HAP-1 (cell line): ENCODE measurements around the gene GLB1L3.
"Not testable (repeated sequence)": the region's sequence is repeated elsewhere in the genome, so short reads cannot be mapped to it uniquely, and the experiment has no call there.

Source experiments
- DNase-seq, 2 experiments: peaks; one replicate each; pipeline ENCODE4 v3.0.0-alpha.2; 2016 to 2020; ENCODE audit warnings: low spot score in 2 of 2
- H3K27me3 ChIP-seq: fragments of 250-450 bp; sonication (Bioruptor Pico); 2 replicates; pipeline ENCODE4 v1.5.1; 2020; ENCODE audit warnings: low read depth, mild to moderate bottlenecking, moderate library complexity
- H3K36me3 ChIP-seq: fragments of 250-450 bp; sonication (Bioruptor Pico); replicated peaks from 2 replicates; pipeline ENCODE4 v1.5.1; 2020; ENCODE audit warnings: mild to moderate bottlenecking
- H3K4me1 ChIP-seq: fragments of 250-450 bp; sonication (Bioruptor Pico); 2 replicates; pipeline ENCODE4 v1.5.1; 2020; ENCODE audit warnings: mild to moderate bottlenecking
- H3K4me3 ChIP-seq: fragments of 250-450 bp; sonication (Bioruptor Pico); 2 replicates; pipeline ENCODE4 v1.5.1; 2020; ENCODE audit warnings: mild to moderate bottlenecking, moderate library complexity
- H3K9me3 ChIP-seq: fragments of 250-450 bp; sonication (Bioruptor Pico); 2 replicates; pipeline ENCODE4 v1.5.1; 2020; ENCODE audit warnings: mild to moderate bottlenecking, moderate library complexity
- in situ Hi-C: fragments of 300-500 bp; cut with MboI; formaldehyde crosslinking; loops from 3 replicates; pipeline ENCODE4 v1.14.3; 2020; ENCODE audit warnings: low sequenced_read_pairs, inconsistent platforms, mixed read lengths

The GLB1L3 gene

GRCh38 chr11:134243913-134244312 lies 32.3 kb upstream of the GLB1L3 start:
- Histone ChIP-seq H3K9me3 (no peaks in the 10 kb centered on the region), H3K27me3 (no peaks in the 10 kb centered on the region), H3K4me3 (no peak overlapping the region), H3K36me3 (peaks cover 47% of the 10 kb centered on the region), H3K4me1 (no peaks in the 10 kb centered on the region)
- DNase-seq = no peak
- in situ Hi-C loops = no loop called here

GRCh38 chr11:134244593-134244992 lies 31.6 kb upstream of the GLB1L3 start:
- Histone ChIP-seq H3K36me3 (peaks cover 52% of the 10 kb centered on the region), H3K27me3 (no peaks in the 10 kb centered on the region), H3K4me1 (no peaks in the 10 kb centered on the region), H3K9me3 (no peaks in the 10 kb centered on the region), H3K4me3 (no peak overlapping the region)
- in situ Hi-C loops = no loop called here
- DNase-seq = no peak

- in situ Hi-C loops = no loop called here
- H3K9me3 ChIP-seq = no peaks in the 10 kb centered on the region
- no peak overlapping the region for H3K4me3 ChIP-seq
- no peaks in the 10 kb centered on the region for H3K4me1 ChIP-seq
- no peaks in the 10 kb centered on the region for H3K27me3 ChIP-seq
- no peak for DNase-seq
- H3K36me3 ChIP-seq = peaks cover 53% of the 10 kb centered on the region
Observed at GRCh38 chr11:134245434-134245833, 30.7 kb upstream of the GLB1L3 start.

- H3K4me1 ChIP-seq = no peaks in the 10 kb centered on the region
- no peak for DNase-seq
- peaks cover 52% of the 10 kb centered on the region for H3K36me3 ChIP-seq
- no peak overlapping the region for H3K4me3 ChIP-seq
- H3K9me3 ChIP-seq = no peaks in the 10 kb centered on the region
- no peaks in the 10 kb centered on the region for H3K27me3 ChIP-seq
- in situ Hi-C loops = no loop called here
Observed at GRCh38 chr11:134246100-134246499, 30.1 kb upstream of the GLB1L3 start.

GRCh38 chr11:134246678-134247077 lies 29.5 kb upstream of the GLB1L3 start:
- no peaks in the 10 kb centered on the region for H3K27me3 ChIP-seq
- peaks cover 5% of the 10 kb centered on the region for H3K4me1 ChIP-seq
- no peak for DNase-seq
- no peaks in the 10 kb centered on the region for H3K9me3 ChIP-seq
- peaks cover 49% of the 10 kb centered on the region for H3K36me3 ChIP-seq
- in situ Hi-C loops = no loop called here
- no peak overlapping the region for H3K4me3 ChIP-seq

GRCh38 chr11:134248910-134249480 lies 27.2 kb upstream of the GLB1L3 start:
- Histone ChIP-seq H3K4me1 (peaks cover 13% of the 10 kb centered on the region), H3K27me3 (no peaks in the 10 kb centered on the region), H3K9me3 (no peaks in the 10 kb centered on the region), H3K36me3 (peaks cover 39% of the 10 kb centered on the region), H3K4me3 (no peak overlapping the region)
- in situ Hi-C loops = no loop called here
- no peak for DNase-seq

- DNase-seq = no peak
- no peaks in the 10 kb centered on the region for H3K27me3 ChIP-seq
- H3K4me1 ChIP-seq = peaks cover 20% of the 10 kb centered on the region
- no peaks in the 10 kb centered on the region for H3K9me3 ChIP-seq
- peaks cover 30% of the 10 kb centered on the region for H3K36me3 ChIP-seq
- in situ Hi-C loops = no loop called here
- H3K4me3 ChIP-seq = no peak overlapping the region
Observed at GRCh38 chr11:134250246-134250645, 25.9 kb upstream of the GLB1L3 start.

- DNase-seq = no peak
- peaks cover 28% of the 10 kb centered on the region for H3K36me3 ChIP-seq
- H3K4me1 ChIP-seq = peaks cover 20% of the 10 kb centered on the region
- no peaks in the 10 kb centered on the region for H3K27me3 ChIP-seq
- H3K9me3 ChIP-seq = no peaks in the 10 kb centered on the region
- H3K4me3 ChIP-seq = no peak overlapping the region
- in situ Hi-C loops = no loop called here
Observed at GRCh38 chr11:134250675-134251074, 25.5 kb upstream of the GLB1L3 start.

- in situ Hi-C loops = no loop called here
- H3K27me3 ChIP-seq = no peaks in the 10 kb centered on the region
- peak in 1 of 2 experiments; percentile 52 for DNase-seq
- peaks cover 25% of the 10 kb centered on the region for H3K36me3 ChIP-seq
- H3K4me3 ChIP-seq = peak overlapping the region; percentile 78
- no peaks in the 10 kb centered on the region for H3K9me3 ChIP-seq
- peaks cover 20% of the 10 kb centered on the region for H3K4me1 ChIP-seq
Observed at GRCh38 chr11:134252346-134253187, 23.6 kb upstream of the GLB1L3 start.

GRCh38 chr11:134253188-134253993 lies 22.8 kb upstream of the GLB1L3 start, which contains the start of the genes ACAD8 and THYN1:
Gene ACAD8, plus strand, starts transcription at chr11:134253568. Its CDS starts 33 bp downstream, at chr11:134253601.
Gene THYN1, minus strand, starts transcription at chr11:134253352. Its CDS starts 470 bp downstream, at chr11:134252882.
- peak; percentile 96 to 98 for DNase-seq
- in situ Hi-C loops = no loop called here
- Histone ChIP-seq H3K36me3 (peaks cover 22% of the 10 kb centered on the region), H3K9me3 (no peaks in the 10 kb centered on the region), H3K4me1 (peaks cover 20% of the 10 kb centered on the region), H3K27me3 (no peaks in the 10 kb centered on the region), H3K4me3 (peak within 1 kb of the TSS; percentile 78)

GRCh38 chr11:134254433-134255183 lies 21.6 kb upstream of the GLB1L3 start:
- no peaks in the 10 kb centered on the region for H3K9me3 ChIP-seq
- H3K4me3 ChIP-seq = peak overlapping the region; percentile 78
- in situ Hi-C loops = no loop called here
- no peaks in the 10 kb centered on the region for H3K27me3 ChIP-seq
- no peak for DNase-seq
- peaks cover 17% of the 10 kb centered on the region for H3K36me3 ChIP-seq
- H3K4me1 ChIP-seq = peaks cover 20% of the 10 kb centered on the region

GRCh38 chr11:134255184-134255561 lies 21.0 kb upstream of the GLB1L3 start:
- peaks cover 17% of the 10 kb centered on the region for H3K36me3 ChIP-seq
- H3K27me3 ChIP-seq, DNase-seq, in situ Hi-C loops, H3K4me3 ChIP-seq, H3K9me3 ChIP-seq: not testable (repeated sequence)
- H3K4me1 ChIP-seq = peaks cover 20% of the 10 kb centered on the region

GRCh38 chr11:134257101-134257500 lies 19.1 kb upstream of the GLB1L3 start:
- H3K4me3 ChIP-seq = no peak overlapping the region
- peaks cover 10% of the 10 kb centered on the region for H3K4me1 ChIP-seq
- in situ Hi-C loops = no loop called here
- no peak for DNase-seq
- H3K9me3 ChIP-seq = no peaks in the 10 kb centered on the region
- peaks cover 25% of the 10 kb centered on the region for H3K36me3 ChIP-seq
- H3K27me3 ChIP-seq = no peaks in the 10 kb centered on the region
